Right lobe of liver (tissue), 4 donors: ENCODE results near the gene DCDC2C.
A peak's percentile ranks its signal among the peaks of the same experiment; 100 is the strongest.

ENCODE experiments used
- CTCF ChIP-seq, 4 donors: fragments of 200-600 bp in 3 of 4; fragments of 450-650 bp in 1 of 4; IDR thresholded peaks; one replicate each; pipeline versions ENCODE4 v1.5.1 to v1.8.0; 2016 to 2022; ENCODE audit warnings: antibody characterized with exemption in 4 of 4, mild to moderate bottlenecking in 2 of 4
- POLR2A ChIP-seq: fragments of 450-650 bp; IDR thresholded peaks from one replicate; pipeline ENCODE4 v1.6.1; 2017; ENCODE audit warnings: antibody characterized with exemption, mild to moderate bottlenecking
- donor health status: DM: no; HTN: no; CAD: no.
- donor health status: DM: no; HTN: no; CAD: no.
- donor health status: DM: no; HTN: yes; CAD: no.

- TF ChIP-seq POLR2A (no peak), CTCF (IDR thresholded peaks at IDR 0.05) (peak; percentile 47 to 75 (median 66))
These were observed 124.5 kb downstream of the DCDC2C start for GRCh38 chr2:3827673-3828575.
